Fibroblast of skin of right quadriceps (primary cell): Measurements from ENCODE around the gene CCDC59.
"Not testable (repeated sequence)": the region's sequence is repeated elsewhere in the genome, so short reads cannot be mapped to it uniquely, and the experiment has no call there.

Source experiments
- DNase-seq: peaks from one replicate; pipeline ENCODE4 v3.0.0-alpha.2; 2013

Gene CCDC59, protein sequence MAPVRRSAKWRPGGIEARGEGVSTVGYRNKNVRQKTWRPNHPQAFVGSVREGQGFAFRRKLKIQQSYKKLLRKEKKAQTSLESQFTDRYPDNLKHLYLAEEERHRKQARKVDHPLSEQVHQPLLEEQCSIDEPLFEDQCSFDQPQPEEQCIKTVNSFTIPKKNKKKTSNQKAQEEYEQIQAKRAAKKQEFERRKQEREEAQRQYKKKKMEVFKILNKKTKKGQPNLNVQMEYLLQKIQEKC

DNA sequence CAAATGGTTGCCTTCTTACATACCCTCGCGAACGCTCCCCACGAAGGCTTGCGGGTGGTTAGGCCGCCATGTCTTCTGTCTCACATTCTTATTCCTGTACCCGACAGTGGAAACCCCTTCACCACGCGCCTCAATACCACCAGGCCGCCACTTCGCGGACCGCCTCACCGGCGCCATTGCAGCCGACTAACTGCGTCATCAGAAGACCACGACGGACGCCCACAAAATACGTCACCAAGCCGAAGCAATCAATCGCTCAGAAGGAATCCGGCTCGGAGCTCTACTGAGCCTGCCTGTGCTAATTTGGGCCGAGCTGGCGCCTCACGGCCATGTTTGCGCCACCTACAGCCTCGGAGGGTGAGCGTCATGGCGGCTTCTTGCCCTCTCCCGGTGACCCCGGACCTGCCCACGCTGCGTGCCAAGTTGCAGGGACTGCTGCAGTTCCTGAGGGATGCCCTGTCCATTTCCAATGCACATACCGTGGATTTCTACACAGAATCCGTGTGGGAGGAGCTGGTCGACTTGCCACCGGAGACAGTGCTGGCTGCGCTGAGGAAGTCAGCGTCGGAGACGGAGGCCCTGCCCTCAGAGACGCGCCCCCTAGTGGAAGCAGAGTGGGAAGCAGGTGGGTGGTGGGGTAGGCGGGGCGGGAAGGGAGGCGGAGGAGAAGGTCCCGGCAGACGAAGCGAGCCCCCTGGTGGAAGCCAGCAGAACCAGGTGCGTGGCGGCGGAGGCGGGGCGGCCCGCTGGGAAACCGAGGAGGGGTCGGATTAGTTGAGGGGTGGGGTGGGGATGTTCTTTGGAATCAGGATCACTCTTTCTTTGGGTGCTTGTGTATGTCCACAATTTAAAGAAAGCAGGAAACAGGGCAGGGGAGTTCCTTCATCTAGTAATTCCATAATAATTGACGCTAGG lies at the start of gene CCDC59, which contains the start of gene METTL25:
Gene CCDC59, minus strand, starts transcription at position 188 of the 915 bp plus-strand sequence. Its CDS starts 11 bp downstream, at position 177.
Gene METTL25, plus strand, starts transcription at position 330 of the 915 bp plus-strand sequence. Its CDS starts 37 bp downstream, at position 367.
- peak; percentile 98 for DNase-seq

DNA sequence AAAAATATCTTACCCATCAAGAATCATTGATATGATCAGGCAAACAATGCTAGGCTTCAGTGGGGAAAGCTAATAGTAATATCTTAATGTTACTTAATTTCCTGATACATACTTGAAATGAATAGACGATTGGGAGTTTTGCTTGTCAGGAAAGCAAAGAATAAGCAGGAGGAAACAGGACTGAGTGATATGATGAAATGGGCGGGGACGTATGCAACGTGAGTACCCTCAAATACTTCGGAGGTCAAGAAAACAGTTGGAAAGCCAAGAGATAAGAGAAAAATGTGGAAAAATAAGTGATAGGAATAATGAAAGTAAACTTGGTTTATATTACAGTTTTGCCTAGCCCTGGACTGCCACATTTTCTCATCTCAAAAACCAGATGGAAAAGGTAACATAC lies 49.3 kb upstream of the CCDC59 start:
- DNase-seq: no peak

DNA sequence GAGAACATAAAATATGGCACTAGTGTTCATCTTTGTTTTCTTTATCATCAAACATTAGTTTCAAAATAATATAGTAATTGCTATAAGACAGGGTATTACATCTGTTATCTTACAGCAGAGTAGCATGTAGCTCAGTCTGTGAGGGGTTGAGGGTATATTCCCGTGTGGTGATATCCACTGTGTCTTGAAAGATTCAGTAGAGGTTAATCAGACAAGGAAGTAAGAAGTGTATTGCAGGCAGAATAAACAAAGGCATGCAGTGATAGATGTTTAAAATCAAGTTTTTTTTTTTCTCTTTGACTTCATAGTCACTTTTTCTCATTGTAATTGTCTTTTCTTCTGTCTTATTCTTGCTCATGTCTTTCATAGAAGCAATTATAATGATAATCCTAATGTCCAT lies 48.5 kb upstream of the CCDC59 start:
- no peak for DNase-seq

DNA sequence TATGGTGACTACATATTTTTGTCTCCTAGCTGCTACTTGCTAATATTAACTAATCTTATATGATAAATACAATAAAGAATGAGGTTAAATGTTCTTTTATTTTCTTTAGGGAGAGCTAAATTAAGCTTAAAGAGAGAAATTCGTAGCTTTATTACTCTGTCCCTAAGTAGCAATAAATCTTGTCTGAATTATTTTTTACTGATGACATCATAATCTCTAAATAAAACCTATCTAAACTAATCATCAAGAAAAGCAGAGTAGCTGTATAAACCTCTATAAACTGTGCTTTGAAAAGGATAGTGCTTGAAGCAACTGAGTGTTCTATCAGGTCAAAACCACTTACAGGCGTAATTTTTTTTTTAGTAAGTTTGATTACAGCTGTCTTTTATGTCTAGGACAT lies 42.6 kb upstream of the CCDC59 start:
- no peak for DNase-seq

DNA sequence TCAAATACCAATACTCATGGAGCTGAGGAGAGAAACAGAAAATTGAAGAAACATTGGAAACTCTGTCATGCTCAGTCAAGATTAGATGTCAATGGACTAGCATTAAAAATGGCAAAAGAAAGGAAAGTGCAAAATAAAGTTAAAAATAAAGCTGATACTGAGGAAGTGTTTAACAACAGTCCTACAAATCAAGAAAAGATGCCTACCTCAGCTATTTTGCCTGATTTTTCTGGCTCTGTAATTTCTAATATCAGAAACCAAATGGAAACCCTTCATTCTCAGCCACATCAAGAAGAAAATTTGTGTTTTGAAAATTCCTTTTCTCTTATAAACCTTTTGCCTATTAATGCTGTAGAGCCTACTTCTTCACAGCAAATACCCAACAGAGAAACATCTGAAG lies 40.7 kb upstream of the CCDC59 start:
- no peak for DNase-seq

DNA sequence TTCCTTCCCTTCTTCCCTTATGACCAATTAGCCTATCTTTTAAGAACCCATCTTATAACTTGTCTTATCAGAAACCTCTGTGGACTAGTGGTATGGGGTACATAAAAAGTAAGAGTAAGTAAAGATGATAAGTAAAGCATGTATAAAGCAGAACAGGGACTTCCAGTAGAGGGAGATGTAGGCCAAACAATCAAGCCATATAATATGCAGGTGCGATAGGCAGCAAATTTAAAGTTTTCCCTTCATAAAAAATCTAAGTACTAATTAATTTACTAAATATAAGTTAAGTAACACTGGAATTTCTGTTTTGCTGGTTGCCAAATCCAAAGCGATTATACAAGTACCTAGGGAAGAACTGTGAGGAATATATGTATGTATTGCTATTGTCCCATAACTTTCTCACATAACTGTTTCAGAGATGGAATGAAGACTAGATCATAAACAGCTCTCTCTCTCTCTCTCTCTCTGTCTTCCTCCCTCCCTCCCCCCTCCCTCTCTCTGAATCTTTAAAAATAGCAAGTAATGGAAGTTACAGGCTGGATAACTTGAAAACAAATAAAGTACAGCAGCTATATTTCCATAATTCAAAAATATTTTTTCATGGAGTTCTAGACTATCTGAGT lies 25.9 kb upstream of the CCDC59 start:
- peak; percentile 14 for DNase-seq

DNA sequence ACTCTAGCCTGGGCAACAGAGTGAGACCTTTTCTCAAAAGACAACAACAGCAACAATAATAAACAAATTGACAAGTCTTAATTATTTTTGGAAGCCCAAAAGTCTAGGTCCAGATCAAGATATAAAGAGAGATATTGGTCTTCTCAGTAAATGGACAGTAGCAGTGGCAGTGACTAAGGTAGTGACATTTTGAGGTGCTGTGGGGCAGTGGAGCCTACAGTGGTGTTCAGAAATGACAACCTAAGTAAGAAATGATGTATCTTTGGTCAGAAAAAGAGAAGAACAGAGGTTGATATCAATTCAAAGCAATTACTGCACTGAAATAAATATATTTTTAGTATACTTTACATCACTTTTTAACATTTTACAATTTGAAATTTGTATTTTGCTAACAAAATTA lies 20.8 kb upstream of the CCDC59 start:
- DNase-seq: no peak

DNA sequence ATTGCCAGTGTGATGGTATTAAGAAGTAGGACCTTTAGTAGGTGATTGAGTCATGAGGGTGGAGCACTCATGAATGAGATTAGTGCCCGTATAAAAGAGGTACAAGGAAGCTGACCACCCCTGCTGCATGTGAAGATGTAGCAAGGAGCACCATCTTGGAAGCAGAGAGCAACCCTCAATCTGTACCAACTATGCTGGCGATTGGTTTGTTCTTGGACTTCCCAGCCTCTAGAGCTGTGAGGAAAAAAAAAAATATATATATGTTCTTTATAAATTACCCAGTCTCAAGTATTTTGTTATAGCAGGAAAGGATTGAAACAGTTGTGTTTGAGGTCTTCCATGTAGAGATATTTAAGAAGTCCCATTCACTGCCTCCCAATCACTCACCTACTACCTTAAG lies 17.0 kb upstream of the CCDC59 start:
- no peak for DNase-seq

DNA sequence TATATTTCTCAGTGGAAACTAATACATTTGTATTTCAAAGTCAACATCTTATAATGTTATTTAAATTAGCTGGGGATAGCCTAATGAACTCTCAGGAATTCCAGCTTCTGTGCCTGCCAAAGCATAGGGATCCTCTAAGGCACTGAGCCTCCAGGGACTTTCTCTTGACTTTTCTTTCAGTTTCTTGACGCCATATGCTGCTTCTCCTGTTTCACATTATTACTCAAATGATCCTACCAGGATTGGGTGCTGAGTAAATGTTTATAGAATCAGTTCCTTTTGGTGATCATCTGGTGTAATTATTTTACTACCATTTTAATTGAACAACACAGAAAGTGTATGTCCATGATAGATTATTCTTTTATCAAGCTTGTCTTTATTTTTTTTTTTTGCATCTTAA lies 8.0 kb upstream of the CCDC59 start:
- peak; percentile 21 for DNase-seq

DNA sequence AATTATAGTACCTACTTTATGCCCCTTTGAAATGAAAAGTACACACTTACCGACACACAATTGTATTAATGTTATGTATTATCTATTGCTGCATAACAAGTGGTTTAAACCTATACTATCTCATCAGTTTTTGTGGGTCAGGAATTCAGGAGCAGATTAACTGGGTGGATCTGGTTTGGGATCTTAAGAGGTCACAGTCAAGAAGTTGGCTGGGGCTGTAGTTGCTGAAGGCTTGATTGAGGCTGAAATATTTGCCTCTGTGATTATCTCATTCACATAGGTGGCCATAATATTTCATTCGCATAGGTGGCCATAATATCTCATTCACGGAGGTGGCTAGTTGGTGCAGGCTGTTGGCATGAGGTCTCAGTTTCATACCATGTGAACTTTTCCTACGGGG lies 5.8 kb upstream of the CCDC59 start:
- DNase-seq: no peak

DNA sequence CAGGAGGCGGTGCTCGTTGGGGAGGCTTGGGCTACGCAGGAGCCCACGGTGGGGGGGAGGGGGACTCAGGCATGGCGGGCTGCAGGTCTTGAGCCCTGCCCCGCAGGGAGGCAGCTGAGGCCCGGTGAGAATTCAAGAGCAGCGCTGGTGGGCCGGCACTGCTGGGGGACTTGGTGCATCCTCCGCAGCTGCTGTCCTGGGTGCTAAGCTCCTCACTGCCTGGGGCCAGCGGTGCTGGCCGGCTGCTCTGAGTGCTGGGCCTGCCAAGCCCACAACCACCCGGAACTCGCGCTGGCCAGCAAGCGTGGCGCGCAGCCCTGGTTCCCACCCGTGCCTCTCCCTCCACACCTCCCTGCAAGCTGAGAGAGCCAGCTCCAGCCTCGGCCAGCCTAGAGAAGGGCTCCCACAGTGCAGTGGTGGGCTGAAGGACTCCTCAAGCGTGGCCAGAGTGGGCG lies 3.3 kb upstream of the CCDC59 start:
- DNase-seq: no peak

DNA sequence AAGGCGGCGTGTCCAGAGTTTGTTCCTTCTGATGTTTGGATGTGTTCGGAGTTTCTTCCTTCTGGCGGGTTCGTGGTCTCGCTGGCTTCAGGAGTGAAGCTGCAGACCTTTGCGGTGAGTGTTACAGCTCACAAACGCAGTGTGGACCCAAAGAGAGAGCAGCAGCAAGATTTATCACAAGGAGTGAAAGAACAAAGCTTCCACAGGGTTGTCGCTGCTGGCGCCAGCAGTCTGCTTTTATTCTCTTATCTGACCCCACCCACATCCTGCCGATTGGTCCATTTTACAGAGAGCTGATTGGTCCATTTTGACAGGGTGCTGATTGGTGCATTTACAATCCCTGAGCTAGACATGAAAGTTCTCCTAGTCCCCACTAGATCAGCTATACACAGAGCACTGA lies 2.6 kb upstream of the CCDC59 start:
- not testable (repeated sequence) for DNase-seq

DNA sequence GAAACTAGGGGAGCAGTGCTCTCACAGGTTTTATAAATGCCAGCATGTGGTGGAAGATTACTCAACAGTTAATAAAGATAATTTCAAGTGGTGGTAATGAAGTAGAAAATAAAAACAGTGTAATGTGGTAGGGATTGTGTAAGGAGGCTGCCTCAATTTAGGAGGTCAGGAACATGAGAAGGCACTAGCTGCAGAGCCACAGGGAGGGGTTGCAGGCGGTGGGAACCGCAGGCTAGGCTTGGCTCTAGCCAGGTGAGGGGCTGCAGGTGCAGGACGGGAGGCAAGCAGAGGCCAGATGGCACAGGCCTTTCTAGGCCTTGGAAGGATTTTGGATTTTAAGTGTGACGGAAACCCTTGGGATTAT lies 910 bp upstream of the CCDC59 start:
- no peak for DNase-seq

DNA sequence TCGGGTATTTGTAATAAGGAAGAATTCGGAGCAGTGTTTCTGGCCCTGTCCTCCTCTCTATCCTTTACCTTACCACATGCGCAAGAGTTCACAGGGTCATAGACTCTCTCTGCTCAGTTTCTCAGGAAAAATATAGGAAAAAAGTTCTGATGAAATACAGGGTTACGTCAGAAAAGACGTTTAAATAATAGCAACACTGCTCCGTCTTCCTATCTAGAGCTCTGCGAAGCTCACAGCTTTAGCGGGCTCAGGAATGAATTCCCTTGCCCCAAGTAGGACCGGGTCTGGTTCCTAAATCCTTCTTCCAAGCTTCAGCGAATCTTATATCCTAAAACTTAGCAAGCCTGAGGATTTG lies 365 bp downstream of the CCDC59 start:
- no peak for DNase-seq

DNA sequence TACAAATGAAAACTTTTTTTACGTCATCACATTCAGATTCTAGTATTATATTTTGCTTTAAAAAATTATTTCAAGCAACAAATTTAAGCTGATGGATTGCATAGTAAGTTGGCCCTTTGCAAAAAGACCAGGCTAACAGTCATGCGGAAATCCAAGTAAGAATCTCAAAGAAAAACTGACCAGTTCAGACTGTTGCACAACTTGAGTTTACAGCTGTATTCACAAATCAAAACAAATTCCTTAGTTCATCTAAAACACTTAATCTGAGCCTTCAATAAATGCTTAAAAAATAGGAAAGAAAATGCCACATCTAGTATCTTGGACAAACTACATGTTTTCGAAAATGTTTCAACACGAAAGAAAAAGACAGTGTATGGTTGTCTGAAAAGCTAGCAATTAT lies 847 bp downstream of the CCDC59 start:
- DNase-seq: no peak

DNA sequence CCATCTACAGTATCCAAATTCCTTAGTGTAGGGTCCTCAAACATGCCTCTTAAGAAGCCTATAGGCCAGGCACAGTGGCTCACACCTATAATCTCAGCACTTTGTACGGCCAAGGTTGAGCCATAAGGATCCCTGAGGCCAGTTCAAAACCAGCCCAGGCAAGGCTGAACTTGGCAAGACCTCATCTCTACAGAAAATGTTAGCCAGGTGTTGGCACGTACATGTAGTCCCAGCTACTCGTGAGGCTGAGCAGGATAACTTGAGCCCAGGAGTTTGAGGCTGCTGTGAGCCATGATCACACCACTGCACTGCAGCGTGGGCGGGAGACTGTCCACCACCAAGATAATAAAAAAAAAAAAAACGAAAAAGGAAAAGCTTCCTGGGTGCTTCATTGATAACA lies 6.8 kb downstream of the CCDC59 start:
- DNase-seq: no peak

DNA sequence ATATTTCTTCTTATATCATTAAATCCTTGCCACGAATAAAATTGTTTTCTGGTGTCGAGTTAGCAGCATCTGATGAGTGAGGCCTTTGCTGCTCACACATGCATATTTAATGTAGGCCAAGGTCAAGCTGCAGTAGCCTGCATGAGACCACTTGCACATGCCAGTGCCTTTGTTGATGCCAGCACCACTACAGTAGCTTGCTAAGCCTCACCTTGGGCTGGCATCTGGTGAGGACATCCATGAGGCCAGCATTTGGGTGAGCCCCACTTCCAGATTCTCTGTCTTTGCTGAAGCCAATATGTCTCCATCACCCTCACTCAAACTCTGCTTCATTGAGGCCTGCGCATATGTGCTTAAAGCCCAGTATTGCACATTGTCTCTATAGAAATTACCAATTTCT lies 8.0 kb downstream of the CCDC59 start:
- DNase-seq: no peak

DNA sequence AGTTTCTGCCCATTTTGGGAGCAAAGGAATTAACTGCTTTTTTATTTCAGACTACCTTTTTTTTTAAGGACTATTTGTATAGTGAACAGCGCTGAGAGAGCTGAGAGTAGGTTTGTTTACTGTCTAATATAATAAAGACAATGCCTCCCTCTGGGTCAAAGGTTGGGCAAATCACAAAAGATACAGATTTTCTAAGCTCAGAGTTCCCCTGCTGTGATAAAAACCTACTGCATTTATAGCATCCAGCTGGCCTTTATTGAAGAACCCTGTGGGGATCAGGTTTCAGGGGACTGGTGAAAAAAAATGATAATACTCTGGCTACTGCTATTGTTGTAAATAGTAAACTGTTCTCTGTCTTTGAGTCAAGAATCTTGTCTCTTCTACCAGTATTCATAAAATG lies 28.7 kb downstream of the CCDC59 start:
- DNase-seq: no peak

DNA sequence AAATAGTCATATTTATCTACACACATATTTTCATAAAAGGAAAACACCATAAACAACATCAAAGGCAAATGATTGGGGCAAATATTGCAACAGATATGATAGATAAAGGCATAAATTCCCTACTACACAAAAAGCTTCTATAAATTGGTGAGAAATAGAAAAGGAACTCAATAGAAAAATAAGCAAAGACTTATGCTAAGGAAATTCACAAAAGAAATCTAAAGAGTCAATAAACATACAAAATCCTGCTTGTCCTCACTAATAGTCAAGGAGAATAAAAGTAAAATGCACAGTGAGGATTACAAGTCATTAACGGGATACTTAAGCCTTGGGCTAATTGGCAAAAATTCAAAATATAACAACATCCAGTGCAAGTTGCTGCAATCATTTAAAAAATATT lies 30.3 kb downstream of the CCDC59 start:
- DNase-seq: no peak

DNA sequence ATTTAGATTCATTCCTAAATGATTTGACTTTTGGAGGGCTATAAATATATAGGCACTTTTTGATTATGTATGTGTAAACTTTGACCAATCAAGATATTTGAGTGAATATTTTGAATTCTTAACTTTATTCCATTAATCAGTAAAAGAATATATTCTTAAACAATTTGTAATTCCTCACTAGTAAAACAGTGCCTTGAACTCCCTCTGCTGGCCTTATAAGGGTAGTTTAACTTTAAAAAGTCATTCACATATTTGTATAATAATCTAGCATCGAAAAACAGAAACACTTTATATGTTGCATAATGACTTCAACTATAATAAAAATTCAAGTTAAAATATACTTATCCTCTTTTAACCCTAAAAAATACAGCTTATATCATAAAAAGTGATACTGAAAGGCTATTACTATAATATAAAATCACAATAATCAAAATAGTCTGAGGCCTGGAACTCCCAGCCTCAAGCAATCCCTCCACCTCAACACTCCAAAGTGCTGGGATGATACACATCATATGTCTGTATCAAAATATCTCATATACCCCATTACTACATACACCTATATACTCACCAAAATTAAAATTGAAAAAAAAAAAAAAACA lies 31.2 kb downstream of the CCDC59 start:
- peak; percentile 16 for DNase-seq

DNA sequence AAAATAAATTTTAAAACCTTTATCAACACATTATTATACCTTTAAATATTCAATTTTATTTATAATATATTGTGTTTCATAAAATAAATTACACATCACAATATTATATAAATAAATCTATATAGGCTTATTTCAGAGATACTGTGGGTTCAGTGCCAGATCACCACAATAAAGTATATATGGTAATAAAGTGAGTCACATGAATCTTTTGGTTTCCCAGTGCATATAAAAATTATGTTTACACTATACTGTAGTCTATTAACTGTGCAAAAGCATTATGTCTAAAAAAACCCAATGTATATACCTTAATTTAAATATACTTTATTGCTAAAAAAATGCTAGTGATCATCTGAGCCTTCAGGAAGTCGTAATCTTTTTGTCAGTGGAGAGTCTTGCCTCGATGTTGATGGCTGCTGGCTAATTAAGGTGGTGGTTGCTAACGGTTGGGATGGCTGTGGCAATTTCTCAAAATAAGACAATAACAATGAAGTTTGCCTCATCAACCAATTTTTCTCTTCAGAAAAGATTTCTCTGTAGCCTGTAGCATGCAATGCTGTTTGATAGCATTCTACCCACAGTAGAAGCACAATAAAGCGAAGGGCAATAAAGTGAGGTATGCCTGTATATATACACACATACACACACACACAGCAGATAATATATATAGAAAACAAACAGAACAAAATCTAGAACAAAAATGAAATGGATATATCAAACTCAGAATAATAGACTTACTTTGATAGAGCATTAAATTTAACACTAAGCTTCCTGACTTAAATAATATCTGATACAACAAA lies 32.4 kb downstream of the CCDC59 start:
- DNase-seq: no peak

DNA sequence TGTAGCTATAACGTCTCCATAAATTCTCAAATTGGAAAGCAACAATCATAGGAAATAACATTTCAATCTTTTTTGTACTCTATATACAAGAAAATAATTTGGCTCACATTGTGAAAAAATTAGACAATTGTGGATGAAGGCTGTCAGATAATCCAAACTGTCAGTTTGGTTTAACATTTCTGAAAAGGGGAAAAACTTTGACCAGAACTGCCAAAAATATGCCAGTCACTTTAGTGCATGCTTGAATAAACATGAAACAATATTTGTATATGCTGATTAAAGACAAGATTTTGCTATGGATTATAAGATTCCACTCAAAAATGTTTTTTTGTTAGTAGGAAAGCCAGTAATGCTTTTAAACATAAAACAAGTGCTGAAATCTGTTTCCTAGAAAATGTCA lies 38.9 kb downstream of the CCDC59 start:
- no peak for DNase-seq
